ENCODE measurements around the gene PLA2G4F.

PLA2G4F gene

GRCh38 chr15:42199126-42199525 lies 42.7 kb upstream of the PLA2G4F start:
- Histone ChIP-seq H4K12ac (ENCODE audit: low read depth, low read length) (no peak overlapping the region), H3K4ac (ENCODE audit: low read depth, low read length) (no peak overlapping the region), H4K91ac (ENCODE audit: low read depth, low read length) (no peak overlapping the region), H3K9me3 (ENCODE audit: insufficient read depth, low read depth, low read length) (no peaks in the 10 kb centered on the region), H3K79me2 (ENCODE audit: control insufficient read depth, insufficient read depth, low read length, poor library complexity) (no peaks in the 10 kb centered on the region), H2BK120ac (ENCODE audit: insufficient read depth, low read length, poor library complexity) (no peak overlapping the region), H4K8ac (ENCODE audit: low read depth, low read length) (no peak overlapping the region), H2BK12ac (ENCODE audit: low read length) (no peak overlapping the region), H2AK5ac (ENCODE audit: low read length) (no peak overlapping the region), H3K9ac (ENCODE audit: low read length) (no peak overlapping the region), H2BK5ac (ENCODE audit: low read depth, low read length, poor library complexity) (no peak overlapping the region), H3K36me3 (ENCODE audit: control insufficient read depth in 1 of 2, insufficient read depth in 2 of 2, low read length in 2 of 2) (peaks cover 8% of the 10 kb centered on the region in 2 experiments), H3K27ac (ENCODE audit: low read depth, low read length) (no peak overlapping the region), H3K23ac (ENCODE audit: low read length) (no peak overlapping the region), H3K4me2 (ENCODE audit: low read length) (no peak overlapping the region), H3K18ac (ENCODE audit: low read length) (no peak overlapping the region), H3K4me3 (ENCODE audit: low read depth, low read length) (no peak overlapping the region), H3K14ac (ENCODE audit: low read length) (no peak overlapping the region), H3K27me3 (ENCODE audit: insufficient read depth, low read length) (no peaks in the 10 kb centered on the region), H3K4me1 (ENCODE audit: control insufficient read depth in 1 of 2, insufficient read depth in 2 of 2, low read length in 2 of 2) (no peaks in the 10 kb centered on the region), H2AFZ (ENCODE audit: insufficient read depth, low read length, poor library complexity) (no peak overlapping the region), H3K79me1 (ENCODE audit: low read length) (no peaks in the 10 kb centered on the region)
- WGBS (ENCODE audit: extremely low coverage, insufficient coverage, insufficient read length), result no CpG with 5 or more reads among the region's 5 CpGs
- DNase-seq, result no peak

GRCh38 chr15:42198516-42198915 lies 42.1 kb upstream of the PLA2G4F start:
- Histone ChIP-seq H3K27ac (ENCODE audit: low read depth, low read length) (no peak overlapping the region), H4K8ac (ENCODE audit: low read depth, low read length) (no peak overlapping the region), H3K4ac (ENCODE audit: low read depth, low read length) (no peak overlapping the region), H3K79me1 (ENCODE audit: low read length) (no peaks in the 10 kb centered on the region), H4K91ac (ENCODE audit: low read depth, low read length) (no peak overlapping the region), H3K79me2 (ENCODE audit: control insufficient read depth, insufficient read depth, low read length, poor library complexity) (no peaks in the 10 kb centered on the region), H3K36me3 (ENCODE audit: control insufficient read depth in 1 of 2, insufficient read depth in 2 of 2, low read length in 2 of 2) (peaks cover 4 to 6% of the 10 kb centered on the region in 2 experiments), H2BK12ac (ENCODE audit: low read length) (no peak overlapping the region), H3K4me2 (ENCODE audit: low read length) (no peak overlapping the region), H3K4me1 (ENCODE audit: control insufficient read depth in 1 of 2, insufficient read depth in 2 of 2, low read length in 2 of 2) (no peaks in the 10 kb centered on the region), H3K9me3 (ENCODE audit: insufficient read depth, low read depth, low read length) (no peaks in the 10 kb centered on the region), H2BK5ac (ENCODE audit: low read depth, low read length, poor library complexity) (no peak overlapping the region), H2BK120ac (ENCODE audit: insufficient read depth, low read length, poor library complexity) (no peak overlapping the region), H2AFZ (ENCODE audit: insufficient read depth, low read length, poor library complexity) (no peak overlapping the region), H2AK5ac (ENCODE audit: low read length) (no peak overlapping the region), H3K9ac (ENCODE audit: low read length) (no peak overlapping the region), H3K18ac (ENCODE audit: low read length) (no peak overlapping the region), H4K12ac (ENCODE audit: low read depth, low read length) (no peak overlapping the region), H3K4me3 (ENCODE audit: low read depth, low read length) (no peak overlapping the region), H3K14ac (ENCODE audit: low read length) (no peak overlapping the region), H3K23ac (ENCODE audit: low read length) (no peak overlapping the region), H3K27me3 (ENCODE audit: insufficient read depth, low read length) (no peaks in the 10 kb centered on the region)
- DNase-seq, result no peak
- no CpG with 5 or more reads among the region's 1 CpG for WGBS (ENCODE audit: extremely low coverage, insufficient coverage, insufficient read length)

GRCh38 chr15:42194513-42194912 lies 38.1 kb upstream of the PLA2G4F start:
- no peak overlapping the region for H4K12ac ChIP-seq (ENCODE audit: low read depth, low read length)
- peak; percentile 88 for DNase-seq

GRCh38 chr15:42193383-42193782 lies 36.9 kb upstream of the PLA2G4F start:
- Histone ChIP-seq H4K8ac (ENCODE audit: low read depth, low read length) (no peak overlapping the region), H3K27me3 (ENCODE audit: insufficient read depth, low read length) (no peaks in the 10 kb centered on the region), H3K79me2 (ENCODE audit: control insufficient read depth, insufficient read depth, low read length, poor library complexity) (no peaks in the 10 kb centered on the region), H4K91ac (ENCODE audit: low read depth, low read length) (no peak overlapping the region), H3K27ac (ENCODE audit: low read depth, low read length) (no peak overlapping the region), H3K79me1 (ENCODE audit: low read length) (no peaks in the 10 kb centered on the region), H2BK12ac (ENCODE audit: low read length) (no peak overlapping the region), H3K4me3 (ENCODE audit: low read depth, low read length) (no peak overlapping the region), H3K4me1 (ENCODE audit: control insufficient read depth in 1 of 2, insufficient read depth in 2 of 2, low read length in 2 of 2) (no peaks in the 10 kb centered on the region), H3K4me2 (ENCODE audit: low read length) (no peak overlapping the region), H2AFZ (ENCODE audit: insufficient read depth, low read length, poor library complexity) (no peak overlapping the region), H2BK120ac (ENCODE audit: insufficient read depth, low read length, poor library complexity) (no peak overlapping the region), H3K23ac (ENCODE audit: low read length) (no peak overlapping the region), H2AK5ac (ENCODE audit: low read length) (no peak overlapping the region), H4K12ac (ENCODE audit: low read depth, low read length) (no peak overlapping the region), H3K36me3 (ENCODE audit: control insufficient read depth in 1 of 2, insufficient read depth in 2 of 2, low read length in 2 of 2) (peaks cover 12 to 15% of the 10 kb centered on the region in 2 experiments), H3K18ac (ENCODE audit: low read length) (no peak overlapping the region), H3K14ac (ENCODE audit: low read length) (no peak overlapping the region), H3K9me3 (ENCODE audit: insufficient read depth, low read depth, low read length) (no peaks in the 10 kb centered on the region), H3K4ac (ENCODE audit: low read depth, low read length) (no peak overlapping the region), H3K9ac (ENCODE audit: low read length) (no peak overlapping the region), H2BK5ac (ENCODE audit: low read depth, low read length, poor library complexity) (no peak overlapping the region)
- no CpG with 5 or more reads among the region's 3 CpGs for WGBS (ENCODE audit: extremely low coverage, insufficient coverage, insufficient read length)
- DNase-seq, result no peak

More at GRCh38 chr15:42194513-42194912, 38.1 kb upstream of the PLA2G4F start:
- Histone ChIP-seq H3K4me2 (ENCODE audit: low read length) (no peak overlapping the region), H3K18ac (ENCODE audit: low read length) (no peak overlapping the region), H3K36me3 (ENCODE audit: control insufficient read depth in 1 of 2, insufficient read depth in 2 of 2, low read length in 2 of 2) (peaks cover 10 to 14% of the 10 kb centered on the region in 2 experiments), H3K23ac (ENCODE audit: low read length) (no peak overlapping the region), H3K4me1 (ENCODE audit: control insufficient read depth in 1 of 2, insufficient read depth in 2 of 2, low read length in 2 of 2) (no peaks in the 10 kb centered on the region), H2BK5ac (ENCODE audit: low read depth, low read length, poor library complexity) (no peak overlapping the region), H2BK120ac (ENCODE audit: insufficient read depth, low read length, poor library complexity) (no peak overlapping the region), H3K4me3 (ENCODE audit: low read depth, low read length) (no peak overlapping the region), H3K14ac (ENCODE audit: low read length) (no peak overlapping the region), H2BK12ac (ENCODE audit: low read length) (no peak overlapping the region), H3K79me1 (ENCODE audit: low read length) (no peaks in the 10 kb centered on the region), H3K9ac (ENCODE audit: low read length) (no peak overlapping the region), H2AK5ac (ENCODE audit: low read length) (no peak overlapping the region), H3K4ac (ENCODE audit: low read depth, low read length) (no peak overlapping the region), H3K27ac (ENCODE audit: low read depth, low read length) (no peak overlapping the region), H3K27me3 (ENCODE audit: insufficient read depth, low read length) (no peaks in the 10 kb centered on the region), H4K8ac (ENCODE audit: low read depth, low read length) (no peak overlapping the region), H2AFZ (ENCODE audit: insufficient read depth, low read length, poor library complexity) (no peak overlapping the region), H4K91ac (ENCODE audit: low read depth, low read length) (no peak overlapping the region), H3K9me3 (ENCODE audit: insufficient read depth, low read depth, low read length) (no peaks in the 10 kb centered on the region), H3K79me2 (ENCODE audit: control insufficient read depth, insufficient read depth, low read length, poor library complexity) (no peaks in the 10 kb centered on the region)
- no CpG with 5 or more reads among the region's 5 CpGs for WGBS (ENCODE audit: extremely low coverage, insufficient coverage, insufficient read length)
